Loucy (cell line): ENCODE results near the gene AUNIP.

Experiments used
- H2AFZ ChIP-seq: fragments of 200-600 bp; sonication (generic); 2 replicates; pipeline ENCODE4 v1.6.0; 2016; ENCODE audit warnings: antibody characterized with exemption, mild to moderate bottlenecking, low read length, moderate library complexity
- H3F3A ChIP-seq: fragments of 200-600 bp; 2 replicates; pipeline ENCODE4 v1.6.0; 2016; ENCODE audit warnings: antibody characterized with exemption, low read depth, mild to moderate bottlenecking
- H3K27me3 ChIP-seq: fragments of 200-600 bp; sonication (generic); 2 replicates; pipeline ENCODE4 v1.6.1; 2014; ENCODE audit warnings: low read length, mild to moderate bottlenecking; ENCODE audit not compliant: insufficient read depth, poor library complexity, severe bottlenecking
- H3K36me3 ChIP-seq: fragments of 200-600 bp; sonication (generic); 2 replicates; pipeline ENCODE4 v1.6.1; 2016; ENCODE audit warnings: low read length; ENCODE audit not compliant: insufficient read depth
- H3K4me1 ChIP-seq: fragments of 200-600 bp; sonication (generic); 2 replicates; pipeline ENCODE4 v1.5.1; 2014; ENCODE audit warnings: low read length, mild to moderate bottlenecking; ENCODE audit not compliant: insufficient read depth, poor library complexity, severe bottlenecking
- H3K4me2 ChIP-seq: fragments of 200-600 bp; sonication (generic); 2 replicates; pipeline ENCODE4 v1.6.0; 2014; ENCODE audit warnings: antibody characterized with exemption, low read length, low read depth, mild to moderate bottlenecking; ENCODE audit not compliant: poor library complexity, severe bottlenecking
- H3K4me3 ChIP-seq: fragments of 200-600 bp; sonication (generic); 2 replicates; pipeline ENCODE4 v1.5.1; 2014; ENCODE audit warnings: low read length, mild to moderate bottlenecking, mixed read lengths; ENCODE audit not compliant: poor library complexity, severe bottlenecking
- H3K79me2 ChIP-seq: fragments of 200-600 bp; sonication (generic); 2 replicates; pipeline ENCODE4 v1.6.1; 2014; ENCODE audit warnings: low read length; ENCODE audit not compliant: insufficient read depth
- H3K9ac ChIP-seq: fragments of 200-600 bp; sonication (generic); 2 replicates; pipeline ENCODE4 v1.6.0; 2014; ENCODE audit warnings: mild to moderate bottlenecking, low read depth, low read length, moderate library complexity; ENCODE audit not compliant: poor library complexity, severe bottlenecking
- H3K9me2 ChIP-seq: fragments of 200-600 bp; sonication (generic); replicated peaks from 2 replicates; pipeline ENCODE4 v1.6.1; 2016; ENCODE audit warnings: low read depth, low read length, mixed read lengths
- H3K9me3 ChIP-seq: fragments of 200-600 bp; sonication (generic); 2 replicates; pipeline ENCODE4 v1.6.1; 2014; ENCODE audit warnings: mild to moderate bottlenecking, antibody characterized with exemption, low read length, low read depth; ENCODE audit not compliant: insufficient read depth
- H4K20me1 ChIP-seq: fragments of 200-600 bp; sonication (generic); 2 replicates; pipeline ENCODE4 v1.6.0; 2014; ENCODE audit warnings: antibody characterized with exemption, low read length, mild to moderate bottlenecking; ENCODE audit not compliant: insufficient read depth, poor library complexity, severe bottlenecking
- EZH2phosphoT487 ChIP-seq: fragments of 200-600 bp; IDR thresholded peaks from 2 replicates; pipeline ENCODE4 v1.6.1; 2018; ENCODE audit warnings: antibody characterized with exemption, mild to moderate bottlenecking, moderate library complexity, borderline replicate concordance
- TF ChIP-seq, protein P1 (sequence below): fragments of 200-600 bp; sonication (generic); conservative IDR thresholded peaks from 2 replicates; pipeline ENCODE4 v1.5.1; 2014; ENCODE audit warnings: mild to moderate bottlenecking, antibody characterized with exemption, low read length

AUNIP gene

DNA sequence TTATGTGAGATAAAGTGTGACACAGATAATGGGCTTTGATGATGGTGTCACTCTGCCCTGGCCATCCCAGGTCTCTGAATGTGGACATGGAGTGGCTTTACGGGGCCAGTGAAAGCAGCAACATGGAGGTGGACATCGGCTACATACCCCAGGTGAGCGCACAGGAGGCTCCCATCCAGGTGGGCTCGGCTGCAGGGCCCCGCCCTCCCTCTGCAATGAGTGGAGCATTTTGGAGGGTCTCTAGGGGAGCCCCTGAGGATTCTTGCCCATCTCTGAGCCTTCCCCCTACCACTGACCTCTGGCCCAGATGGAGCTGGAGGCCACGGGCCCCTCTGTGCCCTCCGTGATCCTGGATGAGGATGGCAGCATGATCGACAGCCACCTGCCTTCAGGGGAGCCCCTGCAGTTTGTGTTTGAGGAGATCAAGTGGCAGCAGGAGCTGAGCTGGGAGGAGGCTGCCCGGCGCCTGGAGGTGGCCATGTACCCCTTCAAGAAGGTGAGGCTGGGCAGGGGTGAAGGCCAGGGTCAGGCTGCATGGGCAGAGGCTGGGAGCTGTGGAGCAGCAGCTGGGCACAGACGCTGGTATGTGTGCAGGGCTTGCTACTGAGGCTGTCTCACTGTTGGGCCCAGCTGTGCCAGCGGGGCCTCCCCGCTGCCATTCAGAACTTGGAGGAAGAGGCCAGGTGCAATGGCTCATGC is 47.7 kb downstream of the AUNIP start:
- H3K9ac ChIP-seq: no peak overlapping the region
- H3K9me3 ChIP-seq: no peaks in the 10 kb centered on the region
- no peak overlapping the region for H2AFZ ChIP-seq
- no peak overlapping the region for H3K4me2 ChIP-seq
- H3K9me2 ChIP-seq: no peaks in the 10 kb centered on the region
- H3K79me2 ChIP-seq: no peaks in the 10 kb centered on the region
- no peaks in the 10 kb centered on the region for H3F3A ChIP-seq
- no peak overlapping the region for H3K4me3 ChIP-seq
- TF ChIP-seq, protein P1, sequence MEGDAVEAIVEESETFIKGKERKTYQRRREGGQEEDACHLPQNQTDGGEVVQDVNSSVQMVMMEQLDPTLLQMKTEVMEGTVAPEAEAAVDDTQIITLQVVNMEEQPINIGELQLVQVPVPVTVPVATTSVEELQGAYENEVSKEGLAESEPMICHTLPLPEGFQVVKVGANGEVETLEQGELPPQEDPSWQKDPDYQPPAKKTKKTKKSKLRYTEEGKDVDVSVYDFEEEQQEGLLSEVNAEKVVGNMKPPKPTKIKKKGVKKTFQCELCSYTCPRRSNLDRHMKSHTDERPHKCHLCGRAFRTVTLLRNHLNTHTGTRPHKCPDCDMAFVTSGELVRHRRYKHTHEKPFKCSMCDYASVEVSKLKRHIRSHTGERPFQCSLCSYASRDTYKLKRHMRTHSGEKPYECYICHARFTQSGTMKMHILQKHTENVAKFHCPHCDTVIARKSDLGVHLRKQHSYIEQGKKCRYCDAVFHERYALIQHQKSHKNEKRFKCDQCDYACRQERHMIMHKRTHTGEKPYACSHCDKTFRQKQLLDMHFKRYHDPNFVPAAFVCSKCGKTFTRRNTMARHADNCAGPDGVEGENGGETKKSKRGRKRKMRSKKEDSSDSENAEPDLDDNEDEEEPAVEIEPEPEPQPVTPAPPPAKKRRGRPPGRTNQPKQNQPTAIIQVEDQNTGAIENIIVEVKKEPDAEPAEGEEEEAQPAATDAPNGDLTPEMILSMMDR: no peak
- no peak for TF ChIP-seq EZH2phosphoT487
- H3K4me1 ChIP-seq: peaks cover 2% of the 10 kb centered on the region
- H3K27me3 ChIP-seq: no peaks in the 10 kb centered on the region
- H4K20me1 ChIP-seq: no peaks in the 10 kb centered on the region
- no peaks in the 10 kb centered on the region for H3K36me3 ChIP-seq

- Histone ChIP-seq H4K20me1 (no peaks in the 10 kb centered on the region), H3K4me1 (peaks cover 2% of the 10 kb centered on the region), H3F3A (no peaks in the 10 kb centered on the region), H3K9me2 (no peaks in the 10 kb centered on the region), H2AFZ (peak overlapping the region; percentile 73; the same call in 1 of the 2 replicates), H3K79me2 (no peaks in the 10 kb centered on the region), H3K9me3 (no peaks in the 10 kb centered on the region), H3K36me3 (no peaks in the 10 kb centered on the region), H3K9ac (no peak overlapping the region), H3K4me2 (no peak overlapping the region), H3K4me3 (no peak overlapping the region), H3K27me3 (no peaks in the 10 kb centered on the region)
- TF ChIP-seq, protein P1: peak; percentile 95
- no peak for TF ChIP-seq EZH2phosphoT487
These were observed 48.6 kb downstream of the AUNIP start for GRCh38 chr1:25810341-25811299.

DNA sequence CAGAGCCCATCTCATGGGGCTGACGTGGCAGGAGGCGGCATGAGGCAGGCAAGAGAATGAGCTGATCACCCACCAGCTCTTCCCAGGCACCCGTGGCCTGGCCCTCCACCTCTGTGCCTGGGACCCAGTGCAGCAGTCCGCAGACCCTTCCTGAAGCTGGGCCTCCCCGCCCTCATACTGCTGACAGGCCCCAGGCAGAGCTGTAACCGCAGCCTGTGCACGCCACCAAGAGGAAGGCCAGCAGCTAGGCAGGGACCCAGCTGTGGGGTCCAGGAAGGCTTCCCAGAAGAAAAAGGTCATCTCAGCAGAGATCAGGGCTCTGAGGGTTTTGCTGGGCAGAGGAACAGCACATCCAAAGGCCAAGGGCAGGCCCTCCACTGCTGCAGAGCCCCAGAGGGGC is 49.3 kb downstream of the AUNIP start:
- Histone ChIP-seq H3K9ac (no peak overlapping the region), H3K79me2 (no peaks in the 10 kb centered on the region), H3K27me3 (no peaks in the 10 kb centered on the region), H3K4me3 (no peak overlapping the region), H3K9me2 (no peaks in the 10 kb centered on the region), H3K4me2 (no peak overlapping the region), H3F3A (no peaks in the 10 kb centered on the region), H3K36me3 (no peaks in the 10 kb centered on the region), H2AFZ (no peak overlapping the region), H4K20me1 (no peaks in the 10 kb centered on the region), H3K9me3 (no peaks in the 10 kb centered on the region), H3K4me1 (peaks cover 2% of the 10 kb centered on the region)
- TF ChIP-seq EZH2phosphoT487: no peak
- TF ChIP-seq, protein P1: no peak
